SK-N-SH (cell line): Measurements from ENCODE around the gene RNF145.

ENCODE experiments used
- CTCF ChIP-seq: fragments of 200-600 bp; sonication (generic); IDR thresholded peaks from 2 replicates; pipeline ENCODE4 v1.6.1; 2017; ENCODE audit warnings: antibody characterized with exemption, mild to moderate bottlenecking, moderate library complexity
- EZH2phosphoT487 ChIP-seq: fragments of 200-600 bp; sonication (generic); IDR thresholded peaks from 2 replicates; pipeline ENCODE4 v1.6.1; 2017; ENCODE audit warnings: low read depth, mixed run types, mild to moderate bottlenecking, antibody characterized with exemption, moderate library complexity, borderline replicate concordance
- TAF1 ChIP-seq: IDR thresholded peaks from 2 replicates; pipeline ENCODE4 v1.6.1; 2012; ENCODE audit warnings: low read depth, mild to moderate bottlenecking, low read length, moderate library complexity, borderline replicate concordance
- TCF12 ChIP-seq: IDR thresholded peaks from 2 replicates; pipeline ENCODE4 v1.4.0; 2012
- TF ChIP-seq, protein P1 (sequence below): IDR thresholded peaks from 2 replicates; pipeline ENCODE4 v1.6.1; 2012; ENCODE audit warnings: mild to moderate bottlenecking, low read depth, low read length, moderate library complexity

GRCh38 chr5:159242656-159243055 lies 33.3 kb upstream of the RNF145 start:
- TF ChIP-seq CTCF (no peak), EZH2phosphoT487 (no peak), TCF12 (no peak), TAF1 (no peak)
- TF ChIP-seq, protein P1, sequence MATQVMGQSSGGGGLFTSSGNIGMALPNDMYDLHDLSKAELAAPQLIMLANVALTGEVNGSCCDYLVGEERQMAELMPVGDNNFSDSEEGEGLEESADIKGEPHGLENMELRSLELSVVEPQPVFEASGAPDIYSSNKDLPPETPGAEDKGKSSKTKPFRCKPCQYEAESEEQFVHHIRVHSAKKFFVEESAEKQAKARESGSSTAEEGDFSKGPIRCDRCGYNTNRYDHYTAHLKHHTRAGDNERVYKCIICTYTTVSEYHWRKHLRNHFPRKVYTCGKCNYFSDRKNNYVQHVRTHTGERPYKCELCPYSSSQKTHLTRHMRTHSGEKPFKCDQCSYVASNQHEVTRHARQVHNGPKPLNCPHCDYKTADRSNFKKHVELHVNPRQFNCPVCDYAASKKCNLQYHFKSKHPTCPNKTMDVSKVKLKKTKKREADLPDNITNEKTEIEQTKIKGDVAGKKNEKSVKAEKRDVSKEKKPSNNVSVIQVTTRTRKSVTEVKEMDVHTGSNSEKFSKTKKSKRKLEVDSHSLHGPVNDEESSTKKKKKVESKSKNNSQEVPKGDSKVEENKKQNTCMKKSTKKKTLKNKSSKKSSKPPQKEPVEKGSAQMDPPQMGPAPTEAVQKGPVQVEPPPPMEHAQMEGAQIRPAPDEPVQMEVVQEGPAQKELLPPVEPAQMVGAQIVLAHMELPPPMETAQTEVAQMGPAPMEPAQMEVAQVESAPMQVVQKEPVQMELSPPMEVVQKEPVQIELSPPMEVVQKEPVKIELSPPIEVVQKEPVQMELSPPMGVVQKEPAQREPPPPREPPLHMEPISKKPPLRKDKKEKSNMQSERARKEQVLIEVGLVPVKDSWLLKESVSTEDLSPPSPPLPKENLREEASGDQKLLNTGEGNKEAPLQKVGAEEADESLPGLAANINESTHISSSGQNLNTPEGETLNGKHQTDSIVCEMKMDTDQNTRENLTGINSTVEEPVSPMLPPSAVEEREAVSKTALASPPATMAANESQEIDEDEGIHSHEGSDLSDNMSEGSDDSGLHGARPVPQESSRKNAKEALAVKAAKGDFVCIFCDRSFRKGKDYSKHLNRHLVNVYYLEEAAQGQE = no peak
